HK-2 (cell line): Measurements from ENCODE around the gene CDC42EP4.

Experiments used
- DNase-seq: peaks from one replicate; pipeline ENCODE4 v3.0.0-alpha.2; 2018; ENCODE audit not compliant: unreplicated experiment

CDC42EP4 gene

DNA sequence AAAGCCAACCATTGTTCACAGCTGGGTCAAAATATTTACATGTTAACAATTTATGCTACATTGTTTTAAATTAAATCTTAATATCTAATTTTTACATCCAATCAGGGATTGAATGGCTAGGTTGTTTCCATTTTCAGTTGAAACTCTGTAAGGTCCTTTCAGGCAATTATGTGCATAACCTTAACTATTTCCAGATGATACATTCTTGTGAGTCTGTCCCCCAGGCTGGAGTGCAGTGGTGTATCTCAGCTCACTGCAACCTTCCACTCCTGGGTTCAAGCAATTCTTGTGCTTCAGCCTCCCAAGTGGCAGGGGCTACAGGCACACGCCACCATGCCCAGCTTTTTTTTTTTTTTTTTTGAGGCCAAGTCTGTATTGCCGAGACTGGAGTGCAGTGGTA is 10.4 kb downstream of the CDC42EP4 start:
- no peak for DNase-seq

DNA sequence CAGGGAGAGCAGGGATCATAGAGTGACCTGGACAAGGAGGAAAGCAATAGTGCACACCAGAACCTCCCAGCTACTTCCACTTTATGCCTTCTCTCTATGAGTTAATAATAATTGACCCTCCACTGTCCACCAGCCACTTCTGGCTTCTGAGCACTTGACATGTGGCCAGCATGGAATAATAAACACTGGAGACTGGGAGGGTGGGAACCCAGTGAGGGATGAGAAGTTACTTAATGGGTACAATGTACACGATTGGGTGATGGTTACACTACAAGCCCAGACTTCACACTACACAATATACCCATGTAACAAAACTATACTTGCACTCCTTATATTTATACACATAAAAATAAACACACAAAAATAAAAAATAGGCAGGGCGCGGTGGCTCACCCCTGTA is 11.4 kb downstream of the CDC42EP4 start:
- no peak for DNase-seq

DNA sequence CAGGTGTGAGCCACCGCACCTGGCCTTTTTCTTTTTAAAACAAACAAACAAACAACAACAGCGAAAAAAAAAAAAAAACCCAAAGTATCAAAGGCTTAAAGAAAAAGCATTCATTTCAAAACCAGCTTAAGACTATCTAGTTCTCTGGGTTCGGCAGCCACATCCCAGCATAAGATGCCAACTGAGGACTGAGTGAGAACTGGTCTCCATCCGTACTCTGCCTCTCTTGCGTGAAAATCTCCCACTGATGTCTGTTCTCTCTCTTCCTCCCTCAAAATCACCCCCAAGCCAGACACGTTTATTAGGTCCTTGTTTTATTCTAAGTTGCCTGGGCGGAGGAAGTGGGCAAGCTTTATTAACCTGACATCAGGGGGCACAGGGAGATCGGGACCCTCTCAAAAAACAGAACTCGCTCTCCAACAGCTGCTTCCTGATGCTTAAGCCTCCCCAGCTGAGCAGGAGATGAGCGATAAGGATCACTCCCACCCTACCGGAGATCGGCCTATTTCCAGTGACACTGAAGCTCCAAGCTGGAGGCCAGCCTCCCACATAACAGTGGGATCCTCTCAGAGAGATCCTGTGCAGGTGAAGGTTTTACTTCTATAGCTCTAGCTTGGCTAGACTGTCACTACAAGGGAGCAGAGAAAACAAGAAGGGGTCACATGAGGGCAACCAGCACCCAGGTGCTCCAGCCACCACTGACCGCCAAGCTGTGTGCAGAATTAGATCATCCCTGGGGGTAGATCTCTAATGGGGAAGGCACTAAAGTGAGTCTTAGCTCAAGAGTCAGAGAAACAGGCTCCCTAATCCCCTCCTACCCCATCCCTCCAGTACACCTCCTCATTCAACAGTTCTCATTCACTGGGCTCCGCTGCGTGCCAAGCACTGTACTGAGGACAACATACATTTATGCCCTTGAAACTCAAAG is 13.6 kb downstream of the CDC42EP4 start:
- DNase-seq, result no peak

DNA sequence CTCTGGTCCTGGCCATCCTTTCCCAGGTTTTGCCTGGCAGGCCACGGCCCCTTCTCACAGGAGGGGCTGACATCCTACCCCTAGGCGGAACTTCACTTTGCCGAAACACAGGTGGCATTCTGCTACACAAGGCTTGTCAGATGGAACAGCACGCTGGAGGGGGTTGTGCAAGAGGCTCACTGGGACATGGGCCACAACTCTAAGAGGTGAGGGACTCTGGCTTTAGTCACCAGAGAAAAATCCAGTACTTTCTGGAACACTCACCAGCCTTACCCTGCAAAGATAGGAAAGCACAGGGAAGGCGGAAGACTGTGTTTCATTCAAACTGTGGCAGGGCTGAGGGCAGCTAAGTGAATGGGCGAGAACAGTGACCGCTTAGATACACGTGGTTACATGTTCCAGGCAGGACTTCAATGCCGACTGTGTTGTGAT is 18.3 kb downstream of the CDC42EP4 start:
- peak; percentile 59 for DNase-seq

DNA sequence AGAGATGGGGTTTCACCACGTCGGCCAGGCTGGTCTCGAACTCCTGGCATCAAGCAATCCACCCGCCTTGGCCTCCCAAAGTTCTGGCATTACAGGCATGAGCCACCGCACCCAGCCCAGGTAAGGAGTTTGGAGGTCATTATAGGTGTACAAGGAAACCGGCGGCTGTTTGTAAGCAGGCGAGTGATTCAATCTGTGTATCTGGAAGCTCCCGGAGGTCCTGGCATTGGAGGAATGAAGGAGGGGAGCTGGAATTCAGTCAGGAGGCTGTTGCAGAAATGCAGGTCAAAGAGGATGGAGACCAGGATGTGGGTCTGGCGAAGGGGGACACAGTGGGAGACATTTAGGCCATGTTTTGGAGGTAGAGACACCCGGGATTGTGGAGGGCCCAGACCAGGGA is 18.8 kb downstream of the CDC42EP4 start:
- no peak for DNase-seq

DNA sequence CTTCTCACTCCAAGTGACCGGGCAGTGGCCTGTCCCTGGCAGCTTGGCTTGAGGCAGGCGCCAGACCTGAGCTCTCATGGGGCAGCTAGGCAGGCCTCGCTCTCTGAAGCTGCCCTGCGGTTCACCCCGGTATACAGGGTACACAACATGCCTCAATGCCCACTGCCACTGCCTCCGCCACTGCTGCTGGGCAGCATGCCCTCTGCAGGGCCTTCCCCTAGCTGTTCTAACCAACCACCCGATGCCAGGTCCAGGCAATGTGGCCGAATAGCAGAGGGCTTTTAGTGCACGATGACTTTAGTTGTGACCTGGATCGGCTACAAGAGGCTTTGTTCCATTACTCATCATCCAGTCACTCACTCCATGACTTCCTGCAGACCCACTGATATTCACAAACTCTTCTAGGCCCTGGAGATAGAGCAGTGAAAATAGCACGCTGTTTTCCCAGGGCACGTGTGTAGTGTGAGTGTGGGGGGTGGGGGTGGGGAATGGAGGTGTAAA is 19.7 kb downstream of the CDC42EP4 start:
- DNase-seq, result peak; percentile 79

DNA sequence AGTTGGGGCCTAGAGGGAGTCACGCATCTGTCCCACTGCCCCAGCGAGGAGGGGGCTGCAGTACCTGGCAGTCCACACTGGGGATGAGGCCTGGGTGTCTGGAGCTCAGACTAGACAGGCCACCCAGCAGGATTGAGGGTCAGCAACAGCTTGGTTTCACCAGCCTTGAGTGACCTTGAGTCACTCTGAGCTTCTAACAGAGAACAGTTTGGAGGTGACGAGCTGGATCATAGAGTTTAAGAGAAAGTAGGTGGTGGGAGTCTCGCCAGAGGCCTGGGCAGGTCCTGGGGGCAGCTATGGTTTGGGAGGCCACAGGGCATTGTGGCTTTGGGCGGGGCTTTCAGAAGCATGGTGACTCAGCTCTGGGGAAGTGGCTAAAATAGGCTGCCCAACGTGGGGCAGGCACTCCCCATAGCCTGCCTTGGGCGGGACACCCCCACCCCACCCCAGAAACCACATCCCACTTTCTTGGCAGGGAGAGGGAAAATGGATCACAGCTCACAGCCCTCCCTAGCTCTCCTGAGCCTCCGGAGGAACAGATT is 20.5 kb downstream of the CDC42EP4 start:
- DNase-seq, result peak; percentile 88

DNA sequence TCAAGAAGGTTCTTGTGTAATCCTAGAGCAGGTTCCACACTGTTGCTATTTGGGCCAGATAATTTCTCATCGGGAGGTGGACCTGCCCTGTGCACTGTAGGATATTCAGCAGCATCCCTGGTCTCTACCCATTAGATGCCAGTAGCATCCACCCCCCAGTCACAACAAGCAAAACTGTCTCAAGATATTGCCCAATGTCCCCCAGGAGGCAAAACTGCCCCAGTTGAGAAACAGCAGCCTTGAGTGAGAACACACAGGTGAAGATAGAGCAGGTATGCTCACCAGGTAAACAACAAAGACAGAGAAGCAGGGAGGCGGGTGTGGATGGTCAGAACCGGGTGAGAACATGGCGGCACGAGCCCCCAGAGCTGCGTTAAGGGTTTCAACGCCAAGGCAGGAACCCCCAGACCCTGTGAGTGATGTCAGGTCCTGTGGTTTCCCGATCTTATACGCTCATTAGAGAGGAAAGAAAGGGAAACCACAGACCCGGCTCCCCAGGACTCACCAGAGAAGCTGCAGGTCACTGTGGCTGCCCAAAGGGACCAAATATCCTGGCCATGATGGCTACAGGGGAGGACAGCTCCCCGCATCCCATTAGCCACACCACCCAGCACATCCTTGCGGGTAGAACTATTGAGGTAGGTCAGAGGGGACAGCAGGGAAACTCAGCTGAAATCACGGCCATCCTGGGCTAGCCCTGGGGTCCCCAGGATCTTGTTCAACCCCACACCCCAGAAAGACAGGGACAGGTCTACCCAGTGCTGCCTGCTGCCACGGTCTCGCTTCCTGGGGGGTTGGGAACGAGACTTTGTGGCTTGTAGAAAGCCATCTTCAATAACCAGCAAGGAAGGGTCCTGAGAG is 21.2 kb downstream of the CDC42EP4 start:
- no peak for DNase-seq

DNA sequence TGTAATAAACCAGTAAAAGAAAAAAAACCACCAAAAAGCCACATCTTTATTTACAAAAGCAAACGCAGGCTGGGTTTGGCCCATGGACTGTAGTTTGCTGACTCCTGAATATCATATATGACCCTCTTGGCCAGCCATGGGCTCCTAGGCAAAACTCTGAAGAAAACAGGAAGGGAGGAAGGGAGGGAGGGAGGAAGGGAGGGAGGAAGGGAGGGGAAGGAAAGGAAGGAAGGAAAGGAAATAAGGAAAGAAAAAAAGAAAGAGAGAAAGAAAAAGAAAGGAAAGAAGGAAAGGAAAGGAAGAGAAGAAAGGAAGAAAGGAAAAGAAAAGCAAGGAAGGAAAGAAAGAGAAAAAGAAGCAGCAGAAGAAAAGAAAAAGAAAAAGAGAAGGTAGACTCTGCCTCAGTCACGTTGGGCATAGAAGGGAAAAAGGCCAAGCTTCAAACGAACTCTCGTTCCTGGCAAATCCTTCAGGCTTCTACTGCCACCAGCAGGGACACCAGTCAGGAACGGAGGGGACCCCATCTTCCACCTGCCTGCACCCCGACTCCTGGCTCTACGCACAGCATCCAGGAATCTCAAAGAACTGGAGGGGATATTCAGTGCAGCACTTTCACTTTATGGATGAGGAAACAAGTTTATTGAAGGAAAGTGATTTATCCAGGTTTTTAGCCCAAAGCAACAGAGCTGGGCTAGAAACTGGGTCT is 22.1 kb downstream of the CDC42EP4 start:
- no peak for DNase-seq

DNA sequence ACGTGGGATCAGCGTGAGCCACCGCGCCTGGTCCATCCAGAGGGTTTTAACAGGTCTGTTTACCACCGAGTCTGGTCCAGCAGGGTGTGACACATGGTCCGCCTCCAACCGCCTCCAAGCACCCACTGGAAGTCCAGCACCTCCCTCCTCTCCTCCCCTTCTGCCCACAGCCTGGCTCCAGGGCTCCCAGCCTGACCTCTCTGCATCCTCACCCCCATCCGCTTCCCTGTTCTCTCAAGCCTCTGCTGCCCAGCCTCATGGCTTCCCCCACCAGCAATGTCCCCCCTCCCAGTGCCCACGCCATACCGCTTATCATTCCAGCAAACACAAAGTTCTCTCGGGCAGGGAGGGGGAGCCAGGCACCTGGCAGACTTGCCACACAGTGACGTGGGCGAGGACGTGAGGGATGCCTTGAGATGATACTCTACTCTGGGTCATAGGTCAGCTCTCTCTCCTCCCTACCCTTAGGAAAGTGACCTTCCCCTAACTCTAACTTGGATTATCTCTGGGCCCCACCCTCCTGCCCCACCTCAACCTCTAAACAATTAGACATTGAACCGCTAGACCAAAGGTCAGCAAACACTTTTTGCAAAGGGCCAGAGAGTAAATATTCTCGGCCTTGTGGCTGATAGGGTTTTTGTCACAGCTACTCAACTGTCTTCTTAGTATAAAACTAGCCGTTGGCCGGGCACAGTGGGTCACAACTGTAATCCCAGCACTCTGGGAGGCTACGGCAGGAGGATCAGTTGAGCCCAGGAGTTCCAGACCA is 23.1 kb downstream of the CDC42EP4 start:
- no peak for DNase-seq

DNA sequence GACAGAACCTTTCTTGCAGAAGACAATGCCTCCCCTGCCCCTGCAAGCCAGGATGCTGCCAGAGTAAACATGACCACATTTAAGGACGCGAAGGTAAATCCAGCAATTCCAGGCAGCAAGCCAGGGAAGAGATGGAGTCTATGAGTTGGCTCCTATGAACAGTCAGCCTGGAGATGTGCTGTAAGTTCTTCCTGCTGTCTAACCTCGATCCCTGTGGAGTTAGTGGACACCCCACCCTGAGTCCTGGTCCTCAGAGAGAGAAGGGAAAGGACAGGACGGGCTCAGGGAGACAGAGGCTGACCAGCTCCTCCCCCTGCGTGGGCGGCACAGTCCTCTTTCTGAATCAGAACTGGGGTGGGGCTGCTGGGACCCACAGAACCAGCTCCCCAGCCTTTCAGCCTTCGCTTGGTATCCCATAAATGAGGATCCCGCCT is 24.9 kb downstream of the CDC42EP4 start:
- no peak for DNase-seq

DNA sequence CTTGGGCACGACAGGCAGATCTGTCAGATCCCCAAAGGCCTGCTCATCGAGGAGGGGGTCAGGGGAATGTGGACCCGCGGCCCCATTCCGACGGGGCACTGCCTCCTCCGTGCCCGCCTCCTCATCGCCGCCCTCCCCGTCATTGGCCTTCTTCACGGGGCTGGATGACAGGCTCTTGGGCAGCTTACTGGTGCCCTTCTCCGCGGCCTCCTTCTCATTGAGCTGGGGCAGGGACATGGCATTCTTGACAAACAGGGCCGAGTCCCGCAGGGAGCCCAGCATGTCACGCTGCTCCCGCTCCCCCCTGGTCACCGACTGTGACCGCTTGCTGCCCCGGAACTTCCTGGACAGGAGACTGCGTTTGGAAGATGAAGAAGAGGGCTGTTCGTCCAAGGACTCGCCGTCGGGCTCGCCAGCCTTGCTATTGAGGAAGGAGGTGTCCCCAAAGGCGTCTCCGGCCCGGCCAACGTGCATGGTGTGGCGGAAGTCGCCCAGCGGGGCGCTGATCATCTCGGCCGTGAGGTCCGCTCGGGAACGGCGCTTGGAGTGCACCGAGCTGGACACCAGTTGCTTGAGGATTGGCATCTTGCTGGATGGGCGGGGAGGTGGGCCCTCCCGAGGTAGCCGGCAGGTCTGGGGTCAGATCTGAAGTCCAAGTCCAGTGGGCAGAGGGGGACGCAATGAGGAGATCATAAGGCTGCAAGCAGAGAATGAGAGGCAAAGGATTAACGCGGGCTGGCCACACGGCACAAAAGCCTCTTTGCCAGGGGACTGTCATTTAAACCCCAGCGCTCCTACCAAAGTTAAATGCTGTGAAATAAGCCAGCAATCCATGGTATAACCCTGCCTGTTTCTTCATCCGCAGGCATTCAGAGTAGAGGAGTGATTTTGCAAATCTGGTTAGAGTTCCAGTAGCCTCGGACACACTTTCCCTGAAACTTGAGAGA is 25.6 kb downstream of the CDC42EP4 start:
- DNase-seq, result no peak

DNA sequence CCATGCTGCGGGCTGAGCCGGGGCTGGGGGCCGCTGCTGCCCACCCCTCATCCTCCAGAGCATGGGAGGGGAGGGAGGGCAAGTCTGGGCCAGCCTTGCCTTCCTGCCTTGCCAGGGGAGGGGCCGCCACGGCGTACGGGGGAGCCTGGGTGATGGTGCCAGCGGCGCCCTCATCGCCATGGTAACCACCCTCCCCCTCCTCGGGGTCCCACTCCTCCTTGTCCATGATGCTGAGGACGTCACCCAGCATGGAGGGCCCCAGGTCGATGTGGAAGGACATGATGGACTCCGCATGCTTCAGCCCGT is 26.2 kb downstream of the CDC42EP4 start:
- no peak for DNase-seq

DNA sequence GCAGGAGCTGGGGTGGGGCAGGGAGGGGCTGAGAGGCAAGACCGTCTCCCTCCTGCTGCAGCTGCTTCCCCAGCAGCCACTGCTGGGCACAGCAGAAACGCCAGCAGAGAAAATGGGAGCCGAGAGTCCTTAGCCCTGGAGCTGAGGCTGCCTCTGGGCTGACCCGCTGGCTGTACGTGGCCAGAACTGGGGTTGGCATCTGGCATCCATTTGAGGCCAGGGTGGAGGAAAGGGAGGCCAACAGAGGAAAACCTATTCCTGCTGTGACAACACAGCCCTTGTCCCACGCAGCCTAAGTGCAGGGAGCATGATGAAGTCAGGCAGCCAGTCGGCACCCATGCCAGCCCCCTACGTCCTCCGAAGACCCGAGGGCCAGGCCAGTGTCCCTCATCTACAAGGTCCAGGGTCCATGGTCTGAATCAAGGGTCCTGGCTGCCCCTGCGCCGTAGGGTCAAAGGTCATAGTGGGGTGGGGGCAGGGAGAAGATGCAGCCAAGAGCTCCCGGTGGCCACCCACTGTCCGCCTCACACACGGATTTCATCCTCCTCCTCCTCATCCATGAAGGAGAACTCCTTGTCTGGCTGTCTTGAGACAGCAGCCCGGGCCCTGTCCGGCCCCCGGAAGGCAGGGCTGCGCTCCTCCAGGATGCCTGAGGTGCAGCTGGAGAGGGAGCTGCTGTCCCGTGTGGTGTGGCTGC is 26.7 kb downstream of the CDC42EP4 start:
- no peak for DNase-seq

DNA sequence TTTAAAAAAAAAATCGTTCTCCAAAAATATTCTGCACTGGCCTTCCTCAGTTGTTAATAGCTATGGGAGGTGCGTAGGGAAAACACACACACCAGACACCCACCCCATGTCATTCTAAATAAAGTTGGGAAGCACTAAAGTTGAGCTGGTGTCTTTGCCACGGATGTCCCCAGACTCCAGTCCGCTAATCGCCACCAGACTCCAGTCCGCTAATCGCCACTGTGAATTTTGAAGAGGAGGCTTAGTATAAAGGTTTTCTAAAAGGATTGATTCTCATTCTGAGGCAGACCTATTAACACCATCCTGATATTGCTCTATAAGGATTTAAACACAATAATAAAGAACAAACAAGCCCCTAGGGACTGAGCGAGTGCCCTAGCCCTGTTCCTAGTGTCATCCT is 27.4 kb downstream of the CDC42EP4 start:
- DNase-seq, result no peak

DNA sequence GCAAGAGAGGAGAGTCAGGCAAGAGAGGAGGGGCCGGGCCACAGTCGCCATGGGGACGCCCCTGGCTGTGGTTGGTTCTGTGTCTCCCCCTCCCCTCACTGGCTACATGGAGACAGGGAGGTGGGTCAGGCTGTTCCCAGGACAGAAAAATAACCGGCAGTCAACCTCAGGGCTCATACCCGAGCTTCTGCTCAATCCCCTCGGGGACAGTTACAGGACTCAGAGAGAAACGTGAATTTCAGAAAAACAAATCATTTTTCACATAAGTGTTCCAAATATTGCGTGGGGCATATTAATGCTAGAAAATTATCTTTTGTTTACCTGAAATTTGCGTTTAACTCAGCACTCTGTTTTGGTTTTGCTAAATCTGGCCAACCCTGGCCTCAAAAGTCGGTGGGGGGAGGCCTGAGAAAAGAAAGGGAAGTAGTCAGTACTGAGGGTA is 27.9 kb downstream of the CDC42EP4 start:
- no peak for DNase-seq

DNA sequence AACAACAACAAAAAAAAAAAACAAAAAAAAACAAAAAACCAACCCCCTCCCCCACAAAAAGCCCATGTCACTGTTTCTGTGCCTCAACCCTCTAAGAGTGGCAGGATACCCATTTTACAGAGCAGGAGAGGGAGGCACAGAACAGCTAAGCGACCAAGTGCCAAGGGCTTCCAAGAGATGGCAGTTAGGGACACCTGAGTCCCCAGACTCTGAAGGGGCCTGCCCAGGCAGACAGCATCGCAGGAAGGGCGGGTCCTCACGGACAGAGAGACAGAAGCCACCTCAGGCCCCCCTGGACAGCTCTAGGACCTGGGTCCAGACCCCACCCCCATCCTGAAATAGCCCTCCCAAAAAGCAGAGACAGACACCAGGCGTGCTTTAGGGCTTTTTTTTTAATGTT is 28.6 kb downstream of the CDC42EP4 start:
- DNase-seq, result no peak

DNA sequence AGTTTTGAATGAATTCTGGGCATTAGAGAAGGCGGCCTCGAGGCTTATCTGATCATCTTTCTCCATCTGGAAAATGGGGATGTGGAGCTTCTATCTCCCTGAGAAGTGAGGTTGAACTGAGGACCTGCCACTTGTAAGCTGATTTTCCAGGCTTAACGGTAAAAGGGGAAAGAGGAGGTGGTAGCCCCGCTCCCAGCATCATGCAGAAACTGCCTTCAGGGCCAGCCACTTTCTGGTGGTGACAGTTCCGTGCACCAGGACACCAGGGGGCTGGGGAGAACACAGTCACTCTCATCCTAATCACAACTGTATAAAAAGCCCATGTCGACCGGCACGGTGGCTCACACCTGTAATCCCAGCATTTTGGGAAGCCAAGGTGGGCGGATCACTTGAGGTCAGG is 29.2 kb downstream of the CDC42EP4 start:
- DNase-seq, result no peak

DNA sequence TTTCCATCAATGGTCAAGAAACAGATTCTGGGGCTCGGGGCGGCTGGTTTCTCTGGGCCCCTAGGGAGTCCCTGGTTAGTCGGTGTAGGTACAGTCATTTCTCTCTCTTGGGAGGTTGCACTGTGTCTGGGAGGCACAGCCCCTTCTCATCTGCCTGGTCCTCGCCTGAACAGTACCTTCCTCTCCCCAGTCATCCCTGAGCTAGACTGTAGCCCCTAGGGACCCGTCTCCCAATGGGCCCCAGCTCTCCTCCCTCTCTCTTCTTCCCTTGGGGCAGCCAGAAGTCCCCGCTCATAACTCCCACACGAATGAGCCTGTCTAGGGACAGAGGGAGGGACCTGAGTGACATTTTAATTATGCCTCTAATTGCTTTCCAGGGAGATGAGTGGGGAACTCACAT is 29.9 kb downstream of the CDC42EP4 start:
- no peak for DNase-seq
